Measurements from ENCODE around the gene CWC22.

DNA sequence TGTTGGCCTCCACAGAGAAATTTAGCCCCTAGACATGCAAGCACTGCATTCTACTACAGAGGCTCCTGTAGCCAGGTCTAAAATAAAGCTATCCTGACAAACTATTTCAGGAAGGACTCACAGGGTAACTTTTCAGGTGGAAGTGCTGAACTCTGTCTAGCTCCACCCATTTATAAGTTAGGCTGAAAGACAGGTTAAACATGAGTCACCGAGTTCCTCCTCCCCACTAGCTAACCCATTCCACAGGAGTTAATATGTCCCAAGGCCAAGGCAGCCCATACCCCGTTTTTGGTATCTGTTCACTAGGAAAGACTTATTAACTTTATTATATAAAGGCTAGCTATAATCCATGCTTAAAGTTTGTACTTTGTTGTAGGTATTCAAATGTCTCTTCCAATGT, 3.5 kb downstream of the CWC22 start:
- TF ChIP-seq, protein P1, sequence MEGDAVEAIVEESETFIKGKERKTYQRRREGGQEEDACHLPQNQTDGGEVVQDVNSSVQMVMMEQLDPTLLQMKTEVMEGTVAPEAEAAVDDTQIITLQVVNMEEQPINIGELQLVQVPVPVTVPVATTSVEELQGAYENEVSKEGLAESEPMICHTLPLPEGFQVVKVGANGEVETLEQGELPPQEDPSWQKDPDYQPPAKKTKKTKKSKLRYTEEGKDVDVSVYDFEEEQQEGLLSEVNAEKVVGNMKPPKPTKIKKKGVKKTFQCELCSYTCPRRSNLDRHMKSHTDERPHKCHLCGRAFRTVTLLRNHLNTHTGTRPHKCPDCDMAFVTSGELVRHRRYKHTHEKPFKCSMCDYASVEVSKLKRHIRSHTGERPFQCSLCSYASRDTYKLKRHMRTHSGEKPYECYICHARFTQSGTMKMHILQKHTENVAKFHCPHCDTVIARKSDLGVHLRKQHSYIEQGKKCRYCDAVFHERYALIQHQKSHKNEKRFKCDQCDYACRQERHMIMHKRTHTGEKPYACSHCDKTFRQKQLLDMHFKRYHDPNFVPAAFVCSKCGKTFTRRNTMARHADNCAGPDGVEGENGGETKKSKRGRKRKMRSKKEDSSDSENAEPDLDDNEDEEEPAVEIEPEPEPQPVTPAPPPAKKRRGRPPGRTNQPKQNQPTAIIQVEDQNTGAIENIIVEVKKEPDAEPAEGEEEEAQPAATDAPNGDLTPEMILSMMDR (IDR thresholded peaks at IDR 0.05; ENCODE audit: insufficient read depth, low read length, poor library complexity, severe bottlenecking): no peak
- no peak for TF ChIP-seq EZH2phosphoT487 (conservative IDR thresholded peaks at IDR 0.05; ENCODE audit: low read length)
